Suppressor macrophage treated with lipopolysaccharide for 4 hours (primary cell): Measurements from ENCODE around the gene RAMAC.
"Not testable (repeated sequence)": the region's sequence is repeated elsewhere in the genome, so short reads cannot be mapped to it uniquely, and the experiment has no call there.

Source experiments
- DNase-seq: peaks from one replicate; pipeline ENCODE4 v3.0.0-alpha.2; 2020

Gene RAMAC

DNA sequence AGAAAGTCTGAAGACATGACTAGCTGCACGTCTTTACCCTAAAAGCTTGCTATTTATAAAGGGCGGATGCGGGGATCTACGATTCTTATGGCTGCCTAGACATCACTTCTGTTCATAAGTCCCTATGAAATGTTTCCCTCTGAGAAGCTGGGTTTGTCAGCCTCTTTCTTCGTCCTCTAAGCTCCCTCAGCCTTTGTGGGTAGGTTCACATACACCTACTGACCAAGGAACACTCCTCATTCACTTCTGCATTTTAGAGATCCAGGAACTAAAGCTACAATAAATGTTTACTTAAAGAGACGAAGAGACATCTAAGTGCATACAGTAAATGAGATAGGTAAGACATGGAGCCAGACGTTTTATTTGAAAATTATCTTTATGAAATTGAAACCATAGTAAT lies 16.7 kb upstream of the RAMAC start:
- no peak for DNase-seq

DNA sequence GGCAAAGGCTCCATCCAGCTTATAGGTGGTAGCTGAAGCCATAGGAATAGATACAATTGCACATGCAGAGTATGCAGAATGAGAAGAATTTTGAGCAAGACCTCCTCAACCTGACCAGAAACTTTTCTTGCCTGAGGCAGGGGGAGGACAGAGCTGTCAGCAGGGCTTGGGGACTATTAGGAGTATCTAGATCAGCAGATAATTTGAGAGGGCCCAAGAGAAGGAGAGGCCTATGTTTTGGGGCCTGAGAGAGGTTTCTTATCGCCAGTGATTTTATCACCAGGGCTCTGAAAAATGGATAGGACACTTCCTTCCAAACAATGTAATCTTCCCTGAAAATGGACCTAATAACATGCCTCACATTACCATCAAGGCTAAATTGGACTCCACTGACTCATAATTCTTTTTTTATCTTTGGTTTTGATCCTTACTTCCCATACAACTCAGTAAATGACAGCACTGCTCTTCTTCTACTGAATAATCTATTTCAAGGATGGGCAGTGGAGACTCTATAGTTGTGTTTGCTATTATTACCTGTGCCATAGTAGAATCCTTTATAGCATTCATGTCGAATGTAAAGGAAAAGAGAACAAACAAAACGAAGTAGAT lies 15.8 kb upstream of the RAMAC start:
- DNase-seq, result no peak

DNA sequence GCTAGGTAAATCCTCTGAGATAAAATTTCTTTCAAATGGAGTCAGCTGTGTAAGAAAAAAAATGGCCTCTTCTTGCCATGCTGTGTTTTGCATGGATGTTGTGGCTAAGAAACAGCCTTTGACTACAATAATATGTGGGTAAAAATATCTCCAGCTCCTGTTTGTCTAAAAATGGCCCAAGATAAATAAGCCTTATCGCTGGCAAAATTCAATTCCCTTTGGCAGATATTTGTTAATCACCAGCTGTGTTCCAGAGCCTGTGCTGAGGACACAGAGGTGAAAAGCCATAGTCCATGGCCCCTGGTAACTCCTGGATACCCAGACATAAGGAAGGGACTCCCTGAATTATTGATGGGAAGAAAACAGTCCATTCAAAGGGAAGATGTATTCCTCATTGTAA lies 15.3 kb upstream of the RAMAC start:
- DNase-seq, result no peak

DNA sequence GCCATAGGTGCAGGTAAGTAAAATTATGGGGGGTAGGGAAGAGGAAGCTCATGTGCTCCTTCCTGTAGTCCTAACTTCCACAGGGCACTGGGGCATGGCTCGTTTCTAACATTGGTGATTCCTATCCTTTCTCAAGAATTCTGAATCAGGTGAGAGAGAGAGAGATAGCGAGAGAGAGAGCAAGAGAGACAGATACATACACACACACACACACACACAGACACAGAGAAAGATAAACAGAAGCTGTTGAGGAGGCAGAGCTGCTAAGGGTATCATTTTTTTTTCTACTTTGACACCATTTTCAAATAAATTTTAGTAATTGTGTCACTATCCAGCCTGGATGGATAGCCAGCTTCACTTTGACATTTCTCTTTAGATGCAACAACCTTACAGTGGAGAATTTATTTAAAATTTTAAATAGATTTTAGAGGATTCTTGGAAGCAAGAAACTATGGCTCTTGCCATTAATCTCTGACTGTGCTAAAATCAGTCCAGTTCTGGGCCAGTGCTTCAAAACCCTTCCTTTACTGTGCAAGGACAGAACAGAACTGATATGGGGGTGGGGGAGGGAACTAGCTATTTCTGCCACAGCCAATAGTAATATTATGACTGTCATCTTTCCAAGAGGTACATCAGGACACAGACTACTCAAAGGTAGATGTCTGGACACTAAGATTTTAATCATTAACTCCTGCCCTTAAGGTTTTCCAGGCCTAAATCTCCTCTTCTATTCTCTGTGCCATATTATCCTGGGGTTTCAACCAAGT lies 14.6 kb upstream of the RAMAC start:
- no peak for DNase-seq

DNA sequence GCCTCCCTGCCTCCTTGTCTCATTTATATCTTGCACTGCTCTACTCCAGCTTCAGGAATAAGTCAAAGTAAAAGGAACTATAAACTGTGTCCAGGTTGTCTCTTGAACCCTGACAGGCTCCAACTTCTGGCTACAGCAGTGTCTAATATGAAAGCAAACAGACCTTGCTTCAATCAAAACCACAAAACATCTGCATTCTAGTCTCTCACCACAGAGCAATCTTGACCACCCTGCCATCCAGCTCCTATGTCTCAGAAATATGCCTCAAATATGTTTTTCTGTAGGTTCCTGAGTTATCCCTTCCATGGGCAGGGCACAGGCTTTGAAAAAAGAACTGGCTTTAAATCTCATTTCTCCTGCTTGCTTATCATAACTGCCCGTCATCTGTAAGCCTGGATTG lies 13.0 kb upstream of the RAMAC start:
- no peak for DNase-seq

DNA sequence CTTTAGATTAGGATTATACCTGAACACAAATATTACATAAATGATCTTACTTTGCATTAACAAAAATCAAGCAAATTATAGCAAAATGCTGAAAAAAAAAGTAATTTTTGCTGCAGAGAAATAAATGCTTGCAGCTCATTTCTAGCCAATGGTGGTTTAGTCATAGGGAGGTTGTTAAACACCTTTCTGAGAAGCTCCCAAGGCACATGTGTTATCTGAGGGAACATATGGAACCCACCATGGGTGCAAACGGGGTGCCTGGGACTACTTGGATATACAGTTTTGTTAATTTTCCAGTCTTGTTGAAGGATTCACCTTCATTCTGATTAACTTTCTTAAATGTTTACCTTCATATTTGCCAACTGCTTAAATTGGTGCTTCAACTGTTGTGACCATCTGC lies 8.9 kb upstream of the RAMAC start:
- DNase-seq, result no peak

DNA sequence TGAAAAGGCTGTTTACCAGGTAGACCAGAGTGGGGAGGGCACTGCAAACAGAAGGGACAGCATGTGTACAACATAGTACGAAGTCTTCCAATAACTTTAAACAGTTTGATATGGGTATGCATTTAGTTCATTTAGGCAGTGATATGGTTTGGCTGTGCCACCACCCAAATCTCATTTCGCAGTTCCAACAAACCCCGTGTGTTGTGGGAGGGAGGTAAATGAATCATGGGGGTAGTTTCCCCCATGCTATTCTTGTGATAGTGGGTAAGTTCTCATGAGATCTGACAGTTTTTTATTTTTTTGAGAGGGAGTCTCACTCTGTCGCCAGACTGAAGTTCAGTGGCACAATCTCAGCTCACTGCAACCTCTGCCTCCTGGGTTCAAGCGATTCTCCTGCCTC lies 7.6 kb upstream of the RAMAC start:
- DNase-seq, result no peak

DNA sequence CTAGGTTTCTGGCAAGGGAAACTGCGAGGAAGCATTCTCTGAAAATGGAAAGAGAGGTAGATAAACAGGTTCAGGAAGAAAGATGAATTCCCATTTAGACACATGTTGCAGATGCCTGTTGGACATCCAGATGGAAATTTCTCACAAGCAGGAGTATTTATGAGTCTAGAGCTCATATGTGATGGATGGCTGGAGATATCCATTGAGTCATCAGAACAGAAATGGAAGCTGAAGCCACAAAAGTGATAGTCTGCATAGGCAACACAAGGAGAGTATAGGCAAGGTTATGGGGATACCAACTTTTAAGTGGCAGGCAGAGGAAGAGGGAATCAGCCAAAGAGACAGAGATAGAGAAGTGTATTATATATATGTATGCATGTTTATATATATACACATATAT lies 6.3 kb upstream of the RAMAC start:
- DNase-seq, result no peak

DNA sequence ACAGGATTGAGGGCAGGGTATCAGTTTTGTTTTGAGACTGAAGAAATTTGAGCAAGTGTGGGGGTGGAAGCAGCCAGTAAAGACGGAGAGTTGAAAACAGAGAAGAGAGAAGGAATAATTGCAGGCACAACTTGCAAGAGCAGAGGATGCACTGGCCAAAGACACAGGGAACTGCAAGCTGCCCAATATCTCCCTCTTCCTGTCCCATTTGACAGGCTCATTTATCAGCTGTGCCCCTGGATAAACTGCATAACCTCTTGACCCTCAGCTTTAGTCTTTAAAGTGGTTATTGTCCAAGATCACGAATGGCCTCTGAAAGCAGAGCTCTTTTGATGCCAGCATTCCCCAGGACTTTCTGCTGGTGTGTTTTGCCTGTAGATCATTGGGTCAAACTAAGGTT lies 5.0 kb upstream of the RAMAC start:
- no peak for DNase-seq

DNA sequence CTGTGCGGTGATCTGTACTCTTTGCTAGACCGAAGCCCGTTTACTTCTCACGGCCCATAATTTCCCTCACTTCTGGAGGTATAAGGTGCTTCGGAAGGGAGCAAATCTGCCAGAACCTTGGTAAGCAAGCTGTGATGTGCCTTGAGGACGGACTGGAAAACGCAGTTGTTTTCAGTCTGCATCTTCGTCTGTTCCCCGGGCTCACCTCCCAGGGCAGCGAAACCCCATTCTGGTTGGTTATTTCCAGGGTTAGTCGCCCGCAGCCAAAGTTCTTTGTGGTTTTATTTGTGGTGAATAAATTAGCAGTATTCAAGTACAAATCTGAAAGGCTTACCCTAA lies 401 bp downstream of the RAMAC start:
- DNase-seq, result no peak

DNA sequence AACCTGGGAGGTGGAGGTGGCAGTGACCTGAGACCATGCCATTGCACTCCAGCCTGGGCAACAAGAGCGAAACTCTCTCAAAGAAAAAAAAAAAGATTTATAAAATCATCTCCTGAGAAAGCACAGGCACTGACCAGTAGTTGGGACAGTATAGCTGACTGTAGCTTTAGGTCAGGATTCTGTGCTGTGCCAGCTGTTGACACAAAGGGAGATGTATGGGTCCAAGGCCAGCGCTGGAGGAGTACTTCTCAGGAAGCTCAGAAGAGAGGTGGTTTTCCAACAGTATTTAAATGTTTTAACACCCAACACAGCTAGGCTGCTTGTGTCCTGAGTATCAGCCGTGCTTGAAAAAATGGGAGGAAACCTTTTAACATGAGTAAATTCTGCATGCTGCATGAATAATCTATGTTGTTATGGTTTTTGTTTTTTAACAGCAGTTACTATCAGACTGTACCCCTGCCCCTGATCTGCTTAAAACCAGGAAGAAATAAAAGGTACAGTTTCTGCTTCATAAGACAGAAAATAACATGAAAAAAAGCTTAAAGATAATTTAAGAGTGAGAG lies 6.5 kb downstream of the RAMAC start:
- DNase-seq, result no peak

DNA sequence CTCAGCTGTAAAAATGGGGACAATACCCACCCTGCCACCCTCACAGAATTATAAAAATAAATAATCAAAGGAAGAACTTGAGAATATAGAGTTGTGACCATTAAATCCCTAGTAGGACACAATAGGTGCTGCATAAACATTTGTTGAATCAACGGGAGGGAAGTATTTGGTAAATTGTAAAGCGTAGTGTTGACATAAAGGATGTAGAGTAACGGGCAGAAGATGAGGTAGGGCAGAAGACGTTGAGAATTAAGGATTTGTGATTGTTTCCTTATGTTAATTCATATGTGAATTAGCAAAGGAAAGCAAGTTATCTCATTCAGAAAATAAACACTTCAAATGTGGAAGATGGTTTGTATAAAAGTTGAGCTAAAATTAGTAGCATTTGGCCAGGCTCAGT lies 7.1 kb downstream of the RAMAC start:
- DNase-seq, result no peak

DNA sequence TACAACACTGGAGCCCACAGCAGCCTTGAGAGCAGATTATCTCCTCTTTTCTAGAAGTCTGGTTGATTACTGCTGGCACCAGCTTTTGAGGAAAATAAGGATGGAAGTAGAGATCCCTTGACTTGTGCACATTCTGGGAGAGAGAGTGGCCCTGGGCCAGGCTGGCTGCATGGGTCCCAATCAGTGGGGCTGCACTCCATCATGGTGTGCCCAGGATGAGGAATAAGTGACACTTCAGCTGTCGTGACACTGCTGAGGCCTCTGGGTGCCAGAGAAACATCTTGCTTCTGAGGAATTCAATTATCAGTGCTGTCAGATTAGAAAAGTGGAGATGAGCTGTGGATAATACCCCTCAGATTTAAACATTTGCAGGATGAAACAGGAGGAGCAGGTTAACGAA lies 9.1 kb downstream of the RAMAC start:
- no peak for DNase-seq

DNA sequence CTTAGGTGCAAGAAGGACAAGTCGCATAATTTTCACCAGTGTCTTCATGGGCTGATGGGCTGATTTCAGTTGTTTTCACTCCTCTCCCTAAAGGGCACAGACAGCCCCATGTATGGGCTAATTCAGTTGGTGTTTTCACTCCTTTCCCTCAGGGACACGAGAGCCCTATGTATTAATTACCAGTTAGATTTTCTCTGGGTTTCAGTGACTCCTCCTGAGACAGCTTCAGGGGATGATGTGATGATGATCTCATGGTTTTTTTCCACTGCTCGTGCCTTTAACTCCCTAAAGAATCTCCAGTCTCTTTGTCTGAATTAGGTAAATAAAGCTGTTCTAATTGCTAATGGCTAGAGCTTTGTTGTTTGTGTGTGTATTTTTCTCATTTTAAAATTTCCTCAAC lies 9.9 kb downstream of the RAMAC start:
- no peak for DNase-seq

DNA sequence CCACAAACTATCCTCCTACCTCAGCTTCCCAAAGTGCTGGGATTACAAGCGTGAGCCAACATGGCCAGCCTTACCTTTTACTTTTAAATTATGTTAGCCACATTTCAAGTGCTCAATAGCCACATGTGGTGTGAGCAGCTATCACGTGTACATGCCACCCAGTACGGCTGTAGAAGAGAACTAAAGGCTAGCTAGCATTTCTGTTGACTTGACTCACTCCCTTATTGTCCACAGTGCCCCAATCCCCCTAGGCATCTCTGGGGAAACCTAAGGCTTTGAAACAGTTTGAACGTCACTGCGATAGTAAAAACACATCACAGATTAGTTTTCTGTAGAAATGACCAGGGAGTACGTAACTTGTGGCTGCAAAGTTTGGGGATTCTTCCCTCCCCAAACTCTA lies 13.4 kb downstream of the RAMAC start:
- no peak for DNase-seq

DNA sequence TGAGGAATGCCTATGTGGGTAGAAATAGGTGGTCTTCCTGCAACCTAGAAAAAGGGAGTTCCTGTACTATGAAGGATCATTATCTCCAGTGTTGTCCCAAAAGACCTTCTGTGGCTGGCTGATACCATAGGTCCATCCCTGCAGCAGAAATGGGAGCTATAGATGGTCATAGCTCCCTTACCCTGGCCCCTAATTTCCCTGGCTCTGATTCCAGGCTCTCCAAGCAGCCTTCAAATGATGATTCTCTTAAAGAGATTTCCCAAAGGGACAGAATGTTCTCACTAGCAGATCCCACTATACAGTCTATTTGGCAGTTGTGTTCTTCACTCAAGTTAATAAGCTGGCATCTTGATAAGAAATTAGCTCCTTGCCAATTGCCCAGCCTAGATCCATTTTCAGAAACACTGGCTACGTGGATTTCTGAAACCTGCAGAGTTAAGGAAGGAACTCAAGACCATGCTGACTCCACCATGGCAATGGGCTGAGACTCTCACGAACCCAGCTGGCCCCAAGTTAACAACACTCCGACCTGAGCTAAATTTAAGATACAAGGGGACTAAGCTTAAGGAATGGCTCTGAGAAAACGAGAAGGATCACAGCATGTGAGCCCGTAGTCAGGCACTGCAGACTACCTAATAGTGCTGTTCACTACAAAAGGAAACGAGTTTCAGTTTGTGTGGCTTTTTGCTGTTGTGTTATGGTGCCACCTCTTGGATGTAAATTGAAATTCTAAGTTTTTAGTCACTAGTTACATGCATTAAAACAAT lies 14.1 kb downstream of the RAMAC start:
- peak; percentile 67 for DNase-seq

DNA sequence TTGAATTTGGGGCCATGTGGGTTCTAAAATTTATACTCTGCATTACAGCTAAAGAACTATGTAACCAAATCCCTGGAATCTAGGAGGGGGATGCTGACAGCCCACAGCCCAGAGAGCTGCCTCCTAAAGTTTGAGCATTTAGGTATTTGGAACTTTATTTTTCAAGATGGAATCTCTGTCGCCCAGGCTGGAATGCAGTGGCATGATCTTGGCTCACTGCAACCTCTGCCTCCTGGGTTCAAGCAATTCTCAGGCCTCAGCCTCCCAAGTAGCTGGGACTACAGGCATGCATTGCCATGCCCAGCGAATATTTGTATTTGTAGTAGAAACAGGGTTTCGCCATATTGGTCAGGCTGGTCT lies 14.6 kb downstream of the RAMAC start:
- DNase-seq, result not testable (repeated sequence)

DNA sequence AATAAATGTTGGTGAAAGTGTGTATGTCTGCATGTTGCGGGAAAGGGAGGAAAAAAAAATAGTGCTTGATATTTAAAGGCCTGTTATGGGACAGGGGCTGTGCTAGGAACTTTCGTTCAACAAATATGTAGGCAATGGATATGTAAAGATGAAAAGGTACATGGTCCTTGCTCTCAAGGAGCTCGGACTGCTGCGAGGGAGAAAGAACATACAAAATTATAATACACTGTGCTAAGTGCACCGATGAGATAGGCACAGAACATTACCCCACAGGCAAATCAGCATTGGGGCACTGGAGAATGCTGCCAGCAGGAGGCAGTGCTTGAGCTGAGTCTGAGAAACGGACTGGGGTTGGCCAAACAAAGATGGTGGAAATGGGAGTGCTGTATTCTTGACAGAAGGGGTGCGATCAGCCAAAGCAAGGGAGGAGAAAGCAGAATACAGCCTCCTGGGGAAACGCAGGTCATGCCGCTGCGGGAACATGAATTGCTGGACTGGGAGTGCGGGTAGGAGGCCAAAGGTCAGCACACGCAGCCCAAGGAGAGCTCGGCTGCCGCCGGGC lies 24.8 kb downstream of the RAMAC start:
- DNase-seq, result peak; percentile 85

DNA sequence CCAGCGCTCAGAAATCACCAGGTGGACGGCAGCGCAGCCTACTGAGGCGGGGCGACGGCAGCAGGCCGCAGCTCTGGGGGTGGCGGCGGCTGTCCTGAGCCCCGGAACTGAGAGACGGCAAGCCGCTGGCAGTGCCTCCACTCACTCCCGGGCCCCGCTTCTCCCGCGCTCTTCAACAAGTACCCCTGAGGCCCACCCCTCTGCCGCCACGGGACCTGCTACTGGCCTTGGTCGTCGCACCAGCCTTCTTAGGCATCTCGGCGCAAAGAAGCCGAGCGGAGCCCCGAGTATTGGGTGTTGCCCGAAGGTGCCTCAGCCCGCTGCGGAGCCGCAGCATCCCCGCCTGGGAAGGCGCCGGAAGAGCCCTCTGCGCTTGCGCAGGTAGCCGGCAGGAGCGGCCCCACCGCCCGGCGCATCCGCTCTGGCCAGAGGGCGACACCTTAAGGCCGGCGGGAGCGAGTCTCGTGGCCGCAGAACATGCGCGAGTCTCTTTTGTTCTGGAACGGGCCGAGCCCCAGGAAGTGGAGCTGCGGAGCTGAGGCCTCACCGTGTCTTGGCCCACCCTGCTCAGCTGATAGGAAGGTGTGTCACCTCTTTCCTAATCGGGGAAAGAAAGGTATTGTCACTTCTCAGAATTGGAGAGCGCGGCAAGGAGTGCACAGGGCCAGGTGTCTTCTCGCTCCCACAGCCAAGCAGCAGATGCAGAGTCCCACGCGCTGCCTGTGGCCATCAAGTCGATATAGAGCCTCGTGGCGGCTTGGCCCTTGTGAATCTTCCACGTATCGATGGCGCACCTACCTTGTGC lies 25.5 kb downstream of the RAMAC start, which contains the start of gene C15orf40:
C15orf40 (minus strand) TSS at position 369 of the 805 bp plus-strand sequence; CDS start at position 337, 32 bp downstream.
- peak; percentile 96 for DNase-seq

DNA sequence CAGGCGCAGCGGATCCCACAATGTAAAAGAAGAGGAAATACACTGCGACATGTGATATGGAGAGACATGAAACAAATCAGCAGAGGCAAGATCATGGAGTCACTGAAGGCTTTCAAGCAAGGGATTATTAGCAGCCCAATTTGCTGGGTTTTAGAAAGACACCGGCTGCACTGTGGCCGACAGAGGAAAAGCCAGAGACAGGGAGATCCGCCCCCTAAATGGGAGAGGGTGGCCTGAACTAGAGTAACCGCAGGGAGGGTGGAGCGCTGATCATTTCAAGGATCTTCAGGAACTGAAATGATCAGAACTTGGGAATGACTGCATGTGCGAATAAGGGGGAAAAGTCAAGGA lies 26.0 kb downstream of the RAMAC start:
- DNase-seq, result peak; percentile 15

DNA sequence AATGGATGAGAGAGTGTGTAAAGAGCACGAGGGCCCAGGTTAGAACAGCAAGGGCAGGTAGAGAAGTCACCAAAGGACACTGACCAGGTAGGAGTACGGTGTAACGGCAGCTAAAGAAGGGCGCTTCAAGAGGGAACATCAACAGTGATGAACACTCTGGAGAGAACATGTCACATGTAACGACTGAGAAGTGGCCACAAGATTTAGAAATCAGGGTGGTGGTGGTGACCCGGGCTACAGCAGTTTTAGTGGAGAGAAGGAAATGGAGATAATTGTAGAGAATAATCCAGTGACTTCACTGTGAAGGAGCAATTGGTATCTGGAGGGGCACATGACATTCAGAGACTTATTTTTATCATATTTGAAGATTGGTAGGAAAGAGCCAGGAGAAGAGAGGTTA lies 26.6 kb downstream of the RAMAC start:
- DNase-seq, result no peak

DNA sequence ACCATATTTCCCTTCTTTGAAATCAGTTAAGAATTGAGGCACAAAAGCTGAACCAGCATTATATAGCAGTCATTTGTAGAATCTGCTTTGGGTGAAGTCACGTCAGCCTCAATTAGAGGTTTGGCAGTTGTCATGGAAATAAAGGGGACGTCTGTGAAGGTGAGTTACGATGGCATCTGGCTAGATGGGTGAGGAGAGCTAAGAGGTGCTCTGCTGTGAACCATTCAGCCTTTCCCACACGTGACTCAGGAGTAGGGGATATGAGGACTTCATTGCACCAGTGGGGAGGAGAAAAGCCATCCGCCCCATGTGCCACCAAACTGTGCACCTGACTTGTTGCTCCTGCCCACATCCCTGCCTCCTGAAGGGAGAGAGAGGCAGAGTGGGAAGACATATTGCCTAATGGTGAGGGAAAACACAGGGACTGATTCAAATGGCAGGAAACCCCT lies 28.2 kb downstream of the RAMAC start:
- DNase-seq, result no peak

DNA sequence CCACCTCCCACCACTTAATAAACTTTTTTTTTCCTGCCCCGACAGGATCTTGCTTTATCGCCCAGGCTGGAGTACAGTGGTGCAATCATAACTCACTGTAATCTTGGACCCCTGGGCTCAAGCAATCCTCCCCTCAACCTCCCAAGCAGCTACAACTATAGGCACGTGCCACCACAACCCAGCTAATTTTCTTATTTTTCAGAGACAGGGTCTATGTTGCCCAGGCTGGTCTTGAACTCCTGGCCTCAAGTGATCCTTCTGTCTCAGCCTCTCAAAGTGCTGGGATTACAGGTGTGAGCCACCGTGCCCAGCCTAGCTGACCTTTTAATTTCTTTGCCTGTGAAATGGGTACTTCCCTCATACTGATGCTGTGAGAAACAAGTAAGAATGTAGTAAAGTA lies 29.4 kb downstream of the RAMAC start:
- DNase-seq, result no peak
